Keratinocyte (primary cell): ENCODE measurements around the gene WDR26. TPM values are rescaled to one million over a fixed set of nuclear protein-coding genes. Genes with fewer than 3 reads are reported as not detected.
"Not testable (repeated sequence)": the region's sequence is repeated elsewhere in the genome, so short reads cannot be mapped to it uniquely, and the experiment has no call there.

Source experiments
- DNase-seq: peaks from one replicate; pipeline ENCODE4 v3.0.0-alpha.2; 2011; ENCODE audit warnings: low read depth, missing footprints, low spot score
- FAIRE-seq: peaks from 2 replicates; lab custom pipeline; 2011; peaks lifted over from hg19 to GRCh38; lab: Jason Lieb, UNC
- H2AFZ ChIP-seq: 2 replicates; pipeline ENCODE4 v1.6.0; 2012; ENCODE audit warnings: low read length, control low read depth, inconsistent platforms; ENCODE audit not compliant: control insufficient read depth
- H3K27ac ChIP-seq: 2 replicates; pipeline ENCODE4 v1.5.1; 2011; ENCODE audit warnings: low read length; ENCODE audit not compliant: control insufficient read depth, insufficient read depth
- H3K27me3 ChIP-seq: 3 replicates; pipeline ENCODE4 v1.6.0; 2011; ENCODE audit warnings: low read length; ENCODE audit not compliant: control insufficient read depth, insufficient read depth; ENCODE audit errors: extremely low read depth
- H3K36me3 ChIP-seq, 2 experiments: 2 replicates in 1 of 2; 3 replicates in 1 of 2; pipeline ENCODE4 v1.5.1; 2011; ENCODE audit warnings: low read length in 2 of 2, mild to moderate bottlenecking in 1 of 2; ENCODE audit not compliant: control insufficient read depth in 2 of 2, insufficient read depth in 2 of 2; ENCODE audit errors: extremely low read depth in 1 of 2
- H3K4me1 ChIP-seq: 3 replicates; pipeline ENCODE4 v1.5.1; 2011; ENCODE audit warnings: low read length; ENCODE audit not compliant: control insufficient read depth, insufficient read depth; ENCODE audit errors: extremely low read depth
- H3K4me2 ChIP-seq: 3 replicates; pipeline ENCODE4 v1.6.0; 2011; ENCODE audit warnings: low read depth, low read length; ENCODE audit not compliant: control insufficient read depth, insufficient read depth; ENCODE audit errors: extremely low read depth
- H3K4me3 ChIP-seq, 3 experiments: fragments of 200-600 bp in 1 of 3; sonication (generic) in 1 of 3; 2 replicates in 2 of 3; 3 replicates in 1 of 3; pipeline ENCODE4 v1.5.1; 2011 to 2016; ENCODE audit warnings: low read length in 3 of 3, mild to moderate bottlenecking in 3 of 3, control low read depth in 2 of 3, inconsistent platforms in 1 of 3, low read depth in 1 of 3, mixed read lengths in 1 of 3, mixed run types in 1 of 3, moderate library complexity in 1 of 3; ENCODE audit not compliant: control insufficient read depth in 2 of 3, insufficient read depth in 2 of 3; ENCODE audit errors: extremely low read depth in 1 of 3
- H3K79me2 ChIP-seq: 2 replicates; pipeline ENCODE4 v1.6.0; 2012; ENCODE audit warnings: low read length; ENCODE audit not compliant: control insufficient read depth, insufficient read depth
- H3K9ac ChIP-seq: 3 replicates; pipeline ENCODE4 v1.6.0; 2011; ENCODE audit warnings: low read length; ENCODE audit not compliant: control insufficient read depth, insufficient read depth; ENCODE audit errors: extremely low read depth
- H3K9me1 ChIP-seq: 3 replicates; pipeline ENCODE4 v1.6.0; 2011; ENCODE audit warnings: low read length; ENCODE audit not compliant: control insufficient read depth, insufficient read depth; ENCODE audit errors: extremely low read depth
- H3K9me3 ChIP-seq: 2 replicates; pipeline ENCODE4 v1.5.1; 2012; ENCODE audit warnings: low read depth, low read length; ENCODE audit not compliant: control insufficient read depth
- H4K20me1 ChIP-seq: 3 replicates; pipeline ENCODE4 v1.6.0; 2011; ENCODE audit warnings: low read length; ENCODE audit not compliant: control insufficient read depth, insufficient read depth; ENCODE audit errors: extremely low read depth
- CTCF ChIP-seq, 3 experiments: IDR thresholded peaks in 1 of 3; conservative IDR thresholded peaks in 1 of 3; optimal IDR thresholded peaks in 1 of 3; 2 replicates in 2 of 3; 3 replicates in 1 of 3; pipeline versions ENCODE3 to v1.5.1; 2011; ENCODE audit warnings: low read length in 3 of 3, mild to moderate bottlenecking in 3 of 3, moderate library complexity in 2 of 3, control low read depth in 1 of 3, inconsistent platforms in 1 of 3; ENCODE audit not compliant: insufficient read depth in 2 of 3; ENCODE audit errors: extremely low read depth in 1 of 3
- EZH2 ChIP-seq: IDR thresholded peaks from one replicate; pipeline ENCODE4 v1.6.1; 2012; ENCODE audit warnings: inconsistent platforms, mild to moderate bottlenecking, low read length, moderate library complexity
- dilution Hi-C: fragments of 300-500 bp; cut with MboI; formaldehyde crosslinking; loops from one replicate; pipeline ENCODE4 v1.7.0; 2020; ENCODE audit warnings: low sequenced_read_pairs; ENCODE audit not compliant: extremely low pct_ligation_motif_present
- polyA minus RNA-seq, 3 experiments: library from RNA; depleted of rRNA, polyadenylated mRNA; stranded (reverse); fragments of >200 nt; gene quantifications; 1 replicate in 1 of 3; 2 replicates in 1 of 3; 3 replicates in 1 of 3; pipeline ENCODE4 v1.2.3, GENCODE V29; 2011
- polyA plus RNA-seq, 5 experiments: library from polyadenylated mRNA; depleted of rRNA in 3 of 5; stranded (reverse) in 3 of 5; stranded (forward) in 1 of 5; unstranded in 1 of 5; fragments of >200 nt; gene quantifications; 1 replicate in 1 of 5; 2 replicates in 3 of 5; 3 replicates in 1 of 5; pipeline versions ENCODE4 v1.2.1 to v1.2.3, GENCODE V29; 2011 to 2012; ENCODE audit warnings: missing spikeins in 2 of 5, low read depth in 1 of 5, low replicate concordance in 1 of 5

The WDR26 gene
- polyA plus RNA-seq (35.1 to 46.4 TPM (median 41.0 TPM) in 3 replicates), polyA minus RNA-seq (49.4 to 89.4 TPM (median 51.2 TPM) in 3 replicates)
- polyA plus RNA-seq (2011; ENCODE audit: low read depth), result 67.6 TPM
- 38.4 and 57.2 TPM in 2 replicates for polyA plus RNA-seq (2011; cell fraction: cytosol; rRNA removed)
- polyA plus RNA-seq (2011; cell fraction: nucleus; rRNA removed), result 70.8 and 91.2 TPM in 2 replicates
- polyA plus RNA-seq (2012; ENCODE audit: low replicate concordance), result 46.2 and 62.6 TPM in 2 replicates
- polyA minus RNA-seq (2011; cell fraction: cytosol; rRNA and poly(A)+ RNA removed), result 67.1 TPM
- 66.3 and 135 TPM in 2 replicates for polyA minus RNA-seq (2011; cell fraction: nucleus; rRNA and poly(A)+ RNA removed)

DNA sequence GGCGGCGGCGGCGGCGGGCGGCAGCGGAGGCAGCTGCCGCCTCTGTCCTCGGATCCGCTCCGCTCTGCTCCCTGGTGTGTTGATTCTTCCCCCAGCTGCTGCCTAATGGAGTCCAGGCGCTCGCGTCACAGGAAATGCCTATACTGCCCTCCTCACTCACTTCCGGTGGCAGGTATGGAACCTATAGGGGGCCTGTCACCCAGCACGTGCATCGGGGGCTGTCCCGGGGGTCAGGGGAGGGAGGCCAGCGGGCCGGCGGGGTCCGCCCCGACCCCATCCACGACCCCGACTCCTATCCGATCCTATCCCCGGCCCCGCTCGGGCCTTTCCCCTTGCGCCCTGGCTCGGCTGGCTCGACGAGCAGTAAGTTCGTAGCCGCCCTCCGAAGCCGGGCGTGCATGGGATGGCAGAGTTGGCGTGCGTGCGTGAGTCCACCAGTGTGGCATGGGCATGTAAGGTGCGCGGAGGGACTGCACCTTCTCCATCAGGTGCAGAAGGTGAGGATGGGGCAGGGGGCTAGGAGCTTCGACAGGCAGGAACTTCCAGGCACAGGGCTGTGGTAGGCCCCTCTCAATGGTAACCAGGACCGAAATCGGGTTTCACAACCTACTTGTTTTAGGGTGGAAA is at the start of gene WDR26:
Gene WDR26, minus strand, starts transcription at position 107 of the 627 bp plus-strand sequence.
- DNase-seq, result no peak
- peaks cover 9% of the 10 kb centered on the region for H4K20me1 ChIP-seq
- H3K4me3 ChIP-seq, result peak within 1 kb of the TSS; percentile 73 to 95 (median 87)
- H3K27ac ChIP-seq, result peak within 1 kb of the TSS; percentile 96
- TF ChIP-seq CTCF (optimal IDR thresholded peaks at IDR 0.05 in 1 of 3, IDR thresholded peaks at IDR 0.05 in 1 of 3, conservative IDR thresholded peaks at IDR 0.05 in 1 of 3; ENCODE audit: extremely low read depth in 1 of 3, insufficient read depth in 2 of 3, low read length in 3 of 3), result peak in 1 of 3 experiments; percentile 26
- TF ChIP-seq EZH2, result no peak
- H2AFZ ChIP-seq, result peak within 1 kb of the TSS; percentile 93
- H3K79me2 ChIP-seq, result peaks cover 47% of the 10 kb centered on the region
- no peaks in the 10 kb centered on the region for H3K9me1 ChIP-seq
- H3K4me1 ChIP-seq, result peaks cover 35% of the 10 kb centered on the region
- dilution Hi-C loops, result no loop called here
- H3K9me3 ChIP-seq, result no peaks in the 10 kb centered on the region
- peak within 1 kb of the TSS; percentile 85 for H3K9ac ChIP-seq
- peaks cover 0 to 3% of the 10 kb centered on the region in 2 experiments for H3K36me3 ChIP-seq
- peak; percentile 9 for FAIRE-seq
- no peaks in the 10 kb centered on the region for H3K27me3 ChIP-seq
- peak within 1 kb of the TSS; percentile 100 for H3K4me2 ChIP-seq

GRCh38 chr1:224483206-224483605 is 48.6 kb upstream of the WDR26 start:
- H4K20me1 ChIP-seq, H3K9me1 ChIP-seq, H2AFZ ChIP-seq, DNase-seq, H3K9me3 ChIP-seq, H3K36me3 ChIP-seq, H3K79me2 ChIP-seq, H3K4me3 ChIP-seq, dilution Hi-C loops, H3K9ac ChIP-seq, FAIRE-seq, H3K27ac ChIP-seq, H3K4me2 ChIP-seq, H3K27me3 ChIP-seq: not testable (repeated sequence)
- peaks cover 17% of the 10 kb centered on the region for H3K4me1 ChIP-seq
